Activated CD4-positive, alpha-beta T cell treated with anti-CD3 and anti-CD28 coated beads for 48 hours (primary cell): ENCODE results near the gene GABRG3.

Experiments used
- DNase-seq: peaks from one replicate; pipeline ENCODE4 v3.0.0-alpha.2; 2020

The GABRG3 gene

DNA sequence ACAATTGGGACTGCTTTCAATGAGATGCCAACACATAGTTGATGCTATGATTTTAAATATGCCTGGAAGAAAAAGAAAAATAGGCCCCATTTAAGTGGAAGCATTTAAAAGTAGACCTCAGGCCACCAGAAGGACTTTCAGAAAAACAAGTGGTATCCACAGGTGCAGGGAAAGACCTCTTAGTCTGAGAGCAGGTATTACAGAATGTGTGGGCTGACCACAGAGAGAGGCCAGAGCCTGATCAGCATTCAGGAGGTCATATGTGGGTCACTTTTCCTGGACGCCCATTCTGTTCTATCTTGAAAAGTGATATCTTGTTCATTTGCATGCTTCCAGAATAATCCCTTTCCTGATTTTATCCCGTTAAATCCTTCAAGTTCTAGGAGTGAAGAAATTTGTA is 95.5 kb downstream of the GABRG3 start:
- DNase-seq, result no peak

DNA sequence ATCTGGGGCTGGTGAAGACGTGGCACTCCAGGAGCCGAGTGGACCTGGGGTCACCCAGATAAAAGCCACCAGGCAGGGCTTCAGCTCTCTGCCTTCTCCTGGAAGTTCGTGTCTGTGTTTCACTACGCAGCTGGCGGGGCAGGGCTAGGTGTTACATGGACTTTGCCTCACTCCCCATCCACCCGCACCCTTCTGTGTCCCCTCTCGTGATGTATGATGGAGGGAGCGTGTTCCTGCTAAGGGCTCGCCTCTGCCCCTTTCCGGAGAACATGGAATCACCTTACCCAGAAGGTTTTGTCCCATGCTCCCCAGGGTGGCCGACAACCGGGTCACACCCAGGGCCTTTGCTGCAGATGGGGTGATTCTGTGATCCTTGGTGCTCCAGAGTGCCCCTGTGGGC is 96.2 kb downstream of the GABRG3 start:
- DNase-seq, result no peak

DNA sequence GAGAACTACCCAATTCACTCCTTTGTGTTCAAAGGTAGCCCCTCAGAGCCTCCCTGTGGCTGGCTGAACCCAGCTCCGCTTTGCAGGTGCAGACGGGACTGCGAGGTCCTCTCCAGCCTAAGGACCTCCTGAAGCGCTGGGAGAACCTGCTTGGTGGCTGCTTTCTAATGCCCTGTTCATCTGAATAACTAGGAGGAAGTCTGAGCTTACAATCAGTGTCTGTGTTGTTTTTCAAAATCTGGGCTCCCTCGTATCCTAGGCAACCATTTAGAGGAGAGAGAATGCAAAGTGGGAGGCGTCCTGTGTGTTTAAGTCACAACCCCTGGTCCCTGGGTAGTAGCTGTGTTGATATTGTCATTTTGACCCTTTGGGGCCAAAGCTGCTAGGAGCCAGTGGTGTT is 99.9 kb downstream of the GABRG3 start:
- no peak for DNase-seq

DNA sequence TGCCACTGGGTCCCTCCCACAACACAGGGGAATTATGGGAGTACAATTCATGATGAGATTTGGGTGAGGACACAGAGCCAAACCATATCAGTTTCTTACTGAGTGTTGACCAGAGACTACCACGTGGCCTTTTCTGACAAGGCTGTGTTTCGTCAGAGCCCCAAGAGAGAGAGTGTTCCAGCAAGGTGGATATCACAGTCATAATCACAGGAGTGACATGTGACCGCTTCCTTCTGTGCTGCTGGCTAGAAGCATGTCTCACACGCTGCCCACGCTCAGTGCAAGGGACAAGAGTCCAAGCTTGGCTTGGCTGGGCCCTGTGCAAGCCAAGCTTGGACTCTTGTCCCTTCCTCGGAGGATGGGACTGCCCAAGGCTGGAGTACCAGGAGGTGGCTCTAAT is 103.2 kb downstream of the GABRG3 start:
- DNase-seq, result no peak

DNA sequence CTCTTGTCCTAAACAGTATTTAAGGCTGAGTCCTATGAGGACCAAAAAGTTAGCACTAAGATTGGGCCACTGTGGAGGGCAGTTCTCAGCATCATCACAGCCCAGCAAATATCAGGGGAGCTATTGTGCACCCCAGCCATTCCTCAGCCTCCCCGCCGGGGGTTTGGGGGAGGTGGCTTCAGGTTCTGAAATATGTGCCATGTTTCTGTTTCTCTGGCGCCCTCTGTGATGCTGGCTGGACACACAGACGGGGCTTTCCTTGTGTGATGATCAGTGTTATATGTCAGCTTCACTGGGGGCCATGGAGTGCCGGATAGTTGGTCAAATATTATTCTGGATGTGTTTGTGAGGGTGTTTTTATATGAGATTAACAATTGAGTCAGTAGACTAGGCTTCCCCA is 106.8 kb downstream of the GABRG3 start:
- DNase-seq, result no peak

DNA sequence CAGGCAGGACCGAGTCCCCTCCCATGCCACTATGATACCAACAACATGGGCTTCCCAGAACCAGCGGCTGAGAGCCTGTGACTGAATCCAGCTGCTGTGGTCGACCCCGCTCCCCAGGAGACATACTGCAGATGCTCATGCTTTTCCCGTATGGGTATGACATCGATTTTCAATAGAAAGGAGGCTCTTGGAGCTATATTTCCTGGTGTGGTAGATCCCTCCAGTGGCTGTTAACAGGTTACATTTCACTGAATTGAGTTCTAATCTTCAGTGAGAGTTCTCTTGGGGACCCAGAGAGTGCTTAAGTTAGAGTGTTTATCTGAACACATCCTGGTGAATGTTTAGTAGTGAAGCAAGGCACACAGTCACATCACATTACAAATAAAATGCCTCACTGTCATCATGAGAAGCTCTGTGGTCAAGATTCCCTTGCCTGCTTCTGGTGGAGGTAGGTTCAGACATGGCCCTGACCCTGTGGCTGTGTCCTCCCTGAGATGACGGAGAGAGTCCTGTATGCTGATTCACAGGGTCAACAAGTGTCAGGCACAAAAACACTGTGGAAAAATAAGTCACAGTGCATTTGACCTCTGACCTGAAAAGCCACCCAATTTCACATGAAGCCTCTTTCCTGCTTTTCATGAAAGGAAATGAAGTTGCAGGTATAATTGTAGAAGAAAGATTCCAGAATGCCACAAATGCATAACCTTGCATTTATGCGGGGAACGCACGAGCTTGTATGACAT is 110.9 kb downstream of the GABRG3 start:
- no peak for DNase-seq

DNA sequence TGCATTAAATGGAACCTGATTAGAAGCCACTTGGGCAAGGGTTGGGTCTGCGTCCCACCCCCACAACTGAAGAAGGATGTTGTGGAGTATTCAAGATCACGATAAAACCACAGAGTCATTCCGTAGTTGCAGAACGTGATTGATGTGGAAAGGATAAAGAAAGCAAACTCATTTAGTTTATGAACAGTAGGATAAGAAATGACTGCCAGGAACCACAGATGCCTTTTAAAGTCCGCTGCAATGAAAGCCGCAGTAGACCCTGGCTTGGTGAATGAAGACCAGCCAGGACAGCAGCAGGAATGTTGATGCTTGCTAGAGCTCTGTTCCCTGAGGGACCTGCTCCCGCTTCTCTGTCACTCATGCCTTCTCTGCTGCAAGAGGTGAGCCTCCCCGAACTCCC is 111.5 kb downstream of the GABRG3 start:
- DNase-seq, result no peak

DNA sequence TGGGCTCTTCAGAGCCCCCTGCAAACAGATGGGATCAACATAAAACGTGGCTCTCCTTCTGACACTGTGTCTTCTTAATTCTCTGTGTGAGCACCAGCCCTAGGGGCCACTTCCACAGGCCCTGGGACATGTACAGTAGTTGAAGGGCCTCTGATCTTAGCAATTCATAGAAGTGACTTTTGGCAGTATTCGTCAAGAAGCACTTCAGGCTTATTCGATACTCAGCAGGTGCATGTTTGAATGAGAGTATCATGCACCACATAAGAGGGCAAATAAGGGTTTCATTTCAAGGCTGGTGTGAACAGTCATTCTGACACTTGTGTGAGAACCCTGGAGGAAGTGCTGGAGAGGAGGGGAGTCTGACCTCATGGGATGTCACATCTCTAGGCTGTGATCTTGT is 113.9 kb downstream of the GABRG3 start:
- no peak for DNase-seq

DNA sequence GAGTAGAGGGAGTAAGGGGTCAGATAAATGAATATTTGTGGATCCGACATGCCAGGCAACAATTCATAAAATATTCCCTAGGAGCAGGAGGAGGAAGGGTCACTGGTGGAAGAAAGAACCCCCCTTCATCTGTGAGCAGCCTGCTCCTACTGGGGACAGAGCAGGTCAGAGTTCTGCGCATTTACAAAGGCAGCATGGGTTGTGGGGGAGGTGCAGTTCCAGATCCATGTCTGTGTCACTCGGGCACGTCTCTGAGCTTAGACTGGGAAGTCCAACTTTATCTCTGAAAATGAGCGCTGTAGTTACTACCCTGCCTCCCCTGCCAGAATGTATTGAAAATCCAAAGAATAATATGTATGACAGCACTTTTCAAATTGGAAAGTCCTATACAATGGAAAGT is 115.2 kb downstream of the GABRG3 start:
- DNase-seq, result no peak

DNA sequence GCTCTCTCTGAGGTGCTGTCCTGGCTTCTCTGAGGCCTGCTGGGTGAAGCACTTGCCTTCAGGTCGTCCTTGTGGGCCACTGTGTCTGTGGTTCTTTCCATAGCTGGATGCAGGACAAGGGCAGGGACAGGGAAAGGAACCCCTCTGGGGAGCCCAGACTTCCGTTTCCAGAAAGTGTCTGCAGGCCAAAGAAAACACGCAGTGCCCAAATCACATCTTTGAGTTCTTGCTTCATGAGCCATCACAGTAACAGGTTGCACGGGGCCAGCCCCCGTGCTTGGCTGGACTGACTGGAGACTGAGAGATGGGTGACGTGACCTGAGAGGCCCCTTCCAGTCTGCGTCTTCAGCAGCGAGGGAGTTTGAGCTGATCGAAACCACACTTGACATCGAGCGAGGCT is 115.8 kb downstream of the GABRG3 start:
- DNase-seq, result no peak

DNA sequence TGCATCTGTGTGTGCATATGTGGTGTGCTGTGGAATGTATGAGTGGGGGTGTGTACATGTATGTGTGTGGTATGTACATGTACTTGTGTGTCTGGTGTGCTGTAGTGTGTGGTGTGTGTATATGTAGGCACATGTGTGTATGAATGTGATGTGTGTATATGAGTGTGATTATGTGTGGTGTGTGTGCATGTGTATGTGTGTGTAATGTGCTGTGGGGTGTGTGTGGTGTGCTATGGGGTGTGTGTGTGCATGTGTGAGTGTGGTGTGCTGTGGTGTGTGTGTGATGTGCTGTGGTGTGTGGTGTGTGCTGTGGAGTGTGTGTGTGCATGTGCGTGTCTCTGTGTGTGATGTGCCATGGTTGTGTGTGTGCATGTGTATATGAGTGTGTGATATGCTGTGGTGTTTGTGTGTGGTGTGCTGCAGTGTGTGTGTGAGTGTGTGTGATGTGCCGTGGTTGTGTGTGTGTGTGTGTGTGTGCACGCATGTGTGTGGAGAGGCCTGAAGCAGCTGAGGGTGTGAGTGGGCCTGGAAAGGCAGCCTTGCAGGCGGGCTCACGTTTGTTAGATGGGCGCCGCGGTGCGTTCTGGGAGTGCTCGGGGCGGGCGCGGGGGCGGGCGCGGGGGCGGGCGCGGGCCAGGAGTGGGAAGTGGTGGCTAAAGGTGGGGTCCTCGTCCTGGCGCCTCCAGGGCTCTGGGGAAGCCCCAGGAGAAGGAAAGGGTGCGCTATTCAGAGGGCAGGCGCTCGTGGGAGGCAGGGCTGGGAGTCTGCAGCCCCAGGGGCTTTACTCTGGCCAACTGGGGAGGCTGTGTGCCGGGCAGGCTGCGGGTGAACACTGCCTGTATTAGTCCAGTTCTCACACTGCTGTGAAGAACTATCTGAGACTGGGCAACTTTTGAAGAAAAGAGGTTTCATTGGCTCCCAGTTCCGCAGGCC is 116.9 kb downstream of the GABRG3 start:
- no peak for DNase-seq

DNA sequence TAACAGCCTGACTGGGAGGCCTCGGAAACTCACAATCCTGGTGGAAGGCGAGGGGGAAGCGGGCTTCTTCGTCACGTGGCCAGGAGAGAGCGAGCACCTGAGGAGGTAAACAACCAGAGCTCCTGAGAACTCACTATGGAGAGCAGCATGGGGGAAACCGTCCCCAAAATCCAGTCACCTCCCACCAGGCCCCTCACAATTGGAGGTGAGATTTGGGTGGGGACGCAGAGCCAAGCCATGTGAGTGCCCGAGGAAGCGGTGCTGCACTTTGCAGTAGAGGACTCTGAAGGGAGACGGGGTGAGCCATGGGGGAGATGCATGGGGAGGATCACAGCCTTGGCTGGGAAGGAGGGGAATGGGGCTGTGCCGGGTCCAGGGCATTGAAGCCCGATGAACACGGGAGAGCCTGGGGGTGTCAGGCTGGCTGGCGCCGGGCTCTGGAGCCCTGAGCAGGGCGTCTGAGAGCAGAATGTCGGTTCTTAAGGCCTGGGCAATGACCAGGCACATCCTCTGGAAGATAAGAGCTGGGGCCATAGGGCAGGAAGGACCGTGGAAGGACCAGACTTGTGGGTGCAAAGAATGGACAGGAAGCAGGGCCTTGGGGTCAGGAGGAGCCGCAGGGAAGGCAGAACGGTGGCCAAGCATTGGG is 117.7 kb downstream of the GABRG3 start:
- no peak for DNase-seq

DNA sequence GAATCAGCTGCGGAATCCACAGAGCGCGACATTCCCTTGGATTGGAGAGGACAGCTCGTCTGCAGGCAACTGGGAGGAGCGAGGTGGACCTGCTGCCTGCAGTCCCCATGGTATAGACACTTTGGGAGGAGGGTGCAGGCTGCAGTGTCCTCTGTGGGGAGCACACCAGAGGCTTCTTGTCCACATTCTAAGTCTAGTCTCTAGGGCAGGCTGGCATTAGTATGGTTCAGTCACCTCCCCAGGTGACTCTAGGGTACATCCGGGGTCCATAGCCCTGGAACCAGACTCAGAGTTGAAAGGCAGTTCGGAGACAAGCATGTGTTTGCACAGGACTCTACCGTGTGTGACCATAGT is 118.2 kb downstream of the GABRG3 start:
- DNase-seq, result no peak

DNA sequence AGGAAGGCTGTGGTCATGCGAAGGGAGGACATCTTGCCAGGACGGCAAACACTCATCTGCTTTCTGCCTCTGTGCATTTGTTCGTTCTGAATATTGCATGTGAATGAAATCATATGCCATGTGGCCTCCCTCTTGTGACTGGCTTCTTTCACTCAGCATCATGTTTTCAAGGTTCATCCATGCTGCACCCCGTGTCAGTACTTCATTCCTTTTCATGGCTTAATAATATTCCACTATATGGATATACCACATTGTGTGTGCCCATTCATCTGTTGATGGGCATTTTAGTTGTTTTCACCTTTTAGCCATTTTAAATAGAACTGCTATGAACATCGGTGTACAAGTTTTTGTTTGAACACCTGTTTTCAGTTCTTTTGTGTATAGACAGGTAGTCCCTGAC is 118.7 kb downstream of the GABRG3 start:
- DNase-seq, result no peak

DNA sequence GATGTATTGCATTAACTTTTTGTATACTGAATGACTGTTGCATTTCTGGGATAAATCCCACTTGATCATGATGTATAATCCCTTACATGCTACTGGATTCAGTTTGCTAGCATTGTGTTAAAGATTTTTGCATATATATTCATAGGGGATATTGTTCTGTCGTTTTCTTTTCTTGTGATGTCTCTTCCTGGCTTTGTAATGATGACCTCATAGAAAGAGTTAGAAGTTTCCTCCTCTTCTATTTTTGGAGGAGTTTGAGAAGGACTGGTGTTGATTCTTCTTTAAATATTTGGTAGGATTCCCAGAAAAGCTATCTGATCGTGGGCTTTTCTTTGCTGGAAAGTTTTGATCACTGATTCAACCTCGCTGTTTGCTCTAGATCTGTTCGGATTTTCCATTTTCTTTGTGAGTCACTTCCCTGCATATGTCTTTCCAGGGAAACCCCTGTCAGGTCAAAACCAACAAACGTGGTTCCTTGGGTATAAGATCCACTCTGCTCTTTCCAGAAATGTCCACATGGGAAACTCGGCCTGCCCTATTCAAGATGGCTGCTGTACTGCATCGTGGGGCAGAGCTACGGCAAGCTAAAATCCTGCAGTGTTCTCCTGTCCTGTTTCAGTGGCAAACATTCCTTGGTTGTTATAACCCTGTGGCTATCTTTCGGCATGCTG is 120.4 kb downstream of the GABRG3 start:
- no peak for DNase-seq

DNA sequence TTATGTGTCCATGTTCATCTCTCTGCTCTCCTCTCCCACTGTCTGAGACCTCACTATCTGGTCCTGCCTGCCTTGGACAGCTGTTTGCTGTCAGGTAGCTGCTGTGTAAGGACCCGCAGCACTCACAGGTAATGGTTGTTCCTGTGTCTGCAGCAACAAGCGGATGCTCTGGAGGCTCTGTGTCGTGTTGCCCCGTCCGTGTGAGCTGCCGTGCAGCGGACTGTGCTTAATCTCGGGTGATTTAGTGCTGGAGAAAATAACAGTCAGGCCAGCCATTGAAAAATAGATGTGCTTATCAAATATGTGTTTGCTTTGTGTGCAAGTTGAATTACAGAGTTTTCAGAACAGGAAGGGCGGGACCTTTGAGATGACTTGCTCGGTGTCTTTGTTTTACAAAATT is 121.4 kb downstream of the GABRG3 start:
- DNase-seq, result no peak

DNA sequence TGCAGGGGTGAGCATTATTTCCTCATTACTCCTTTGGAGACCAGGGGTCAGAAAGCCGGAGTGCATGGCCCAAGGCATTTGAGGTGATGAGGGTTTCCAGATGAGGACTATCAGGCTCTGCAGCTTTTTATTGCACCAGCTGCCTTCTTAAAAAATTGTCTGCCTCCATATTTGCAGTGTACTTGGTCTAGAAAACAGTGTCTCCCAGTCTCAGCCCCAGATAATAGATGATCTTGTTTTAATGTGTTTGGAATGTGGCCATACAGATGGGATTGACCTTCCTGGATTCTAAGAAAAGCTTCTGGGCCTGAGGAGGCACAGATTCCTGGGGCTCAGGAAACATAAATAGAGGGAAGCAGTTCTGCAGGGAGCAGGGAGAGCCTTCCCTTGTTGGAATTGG is 123.3 kb downstream of the GABRG3 start:
- no peak for DNase-seq

DNA sequence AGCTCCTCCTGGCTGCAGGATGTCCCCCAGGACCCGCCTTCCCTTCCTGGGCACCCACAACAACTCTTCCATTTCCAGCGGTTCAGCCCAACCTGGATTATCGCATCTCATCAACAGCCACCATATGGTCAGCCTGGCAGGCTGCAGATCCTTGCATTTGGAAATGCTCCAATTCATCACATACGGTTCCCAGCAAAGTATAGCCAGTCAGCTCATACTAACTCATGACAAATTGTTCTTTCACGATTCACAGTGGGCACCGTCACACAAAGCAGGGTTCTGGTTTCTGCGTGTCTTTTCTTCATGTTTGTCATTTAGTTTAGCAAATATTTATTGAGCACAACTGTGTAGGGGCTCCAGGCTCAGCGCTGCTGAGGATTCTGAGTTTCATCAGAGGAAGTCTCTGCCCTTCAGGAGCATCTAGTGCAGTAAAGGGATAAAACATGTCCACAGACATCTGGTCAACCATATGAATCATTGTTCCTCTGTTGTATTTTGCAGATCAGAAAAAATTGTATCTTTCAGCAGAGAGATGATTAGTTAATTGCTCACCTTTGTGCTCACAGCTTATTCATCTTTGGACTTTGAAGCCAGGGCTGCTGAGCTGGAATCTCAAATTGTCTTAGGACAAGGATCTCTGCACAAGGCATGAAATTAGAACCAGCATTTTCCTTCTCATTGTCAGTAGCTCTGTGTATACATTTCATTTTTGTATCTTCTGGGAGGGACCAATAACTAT is 125.1 kb downstream of the GABRG3 start:
- DNase-seq, result no peak

DNA sequence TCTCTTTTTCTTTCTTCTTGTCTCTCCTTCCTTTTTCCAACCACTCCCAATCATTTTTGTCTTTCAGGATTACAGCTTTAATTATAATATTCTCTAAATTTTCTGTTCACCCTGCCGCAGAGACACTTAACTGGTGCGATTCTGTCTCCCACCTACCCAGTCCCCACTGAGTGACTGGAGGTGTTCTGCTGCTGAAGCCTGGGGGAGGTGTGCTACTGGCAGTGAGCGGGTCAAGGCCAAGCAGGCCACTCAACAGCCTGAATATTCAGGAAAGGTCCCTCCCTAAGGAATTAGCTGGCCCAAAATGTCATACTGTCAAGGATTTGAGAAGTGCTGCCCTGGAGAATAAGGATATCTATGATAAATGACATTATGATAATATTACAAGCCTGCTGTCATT is 126.5 kb downstream of the GABRG3 start:
- DNase-seq, result no peak

DNA sequence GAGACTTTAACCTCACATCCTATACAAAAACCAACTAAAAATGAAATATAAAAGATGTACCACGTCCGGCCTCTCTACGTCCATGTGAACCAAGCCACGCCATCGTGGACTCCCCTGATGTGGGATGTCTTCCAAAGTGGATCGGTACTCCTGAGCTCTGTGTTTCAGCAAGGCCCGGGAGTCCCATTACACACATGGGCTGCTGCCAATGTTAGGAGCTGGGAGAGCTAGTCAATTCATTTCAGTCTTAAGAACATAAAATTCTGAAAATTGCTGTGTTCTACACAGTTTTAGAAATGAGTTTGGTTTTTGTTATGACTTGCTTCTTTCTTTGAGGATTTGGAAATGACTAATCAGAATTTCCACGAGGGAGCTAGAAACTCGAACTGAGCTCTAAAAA is 131.0 kb downstream of the GABRG3 start:
- no peak for DNase-seq

DNA sequence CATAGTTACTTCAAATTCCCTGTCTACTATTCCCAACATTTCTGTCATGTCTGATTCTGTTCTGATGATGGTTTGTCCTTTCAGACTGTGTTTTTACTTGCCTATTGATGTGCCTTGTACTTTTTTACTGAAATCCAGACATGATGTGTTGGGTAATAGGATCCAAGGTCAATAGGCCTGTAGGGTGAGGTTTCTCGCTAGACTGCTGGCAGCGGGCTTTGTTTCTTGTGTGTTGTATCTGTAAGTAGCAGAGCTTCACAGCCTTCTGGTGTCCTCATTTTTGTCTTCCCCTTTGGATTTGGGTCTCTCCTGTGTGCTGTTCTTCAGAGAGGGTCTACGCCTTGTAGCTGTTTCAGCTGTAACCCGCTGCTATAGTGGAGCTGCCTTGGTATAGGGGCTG is 140.3 kb downstream of the GABRG3 start:
- no peak for DNase-seq

DNA sequence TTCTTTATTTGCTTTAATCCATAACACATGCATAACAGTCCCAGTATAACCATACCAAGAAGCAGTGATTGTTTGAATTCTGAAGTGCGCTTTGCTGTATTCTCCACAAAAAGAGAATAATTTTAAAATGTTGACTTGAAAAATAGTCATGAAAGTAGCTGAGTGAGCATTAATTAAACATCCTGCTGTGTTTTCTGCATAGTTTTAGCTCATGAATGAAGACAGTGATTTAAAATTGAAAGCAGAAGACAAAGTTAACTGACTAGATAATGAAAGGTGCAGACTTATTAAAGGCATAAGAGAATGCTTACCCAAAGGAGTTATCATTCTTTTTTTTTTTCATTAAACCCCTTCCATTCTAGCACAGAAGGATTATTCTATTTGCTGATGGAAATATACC is 143.5 kb downstream of the GABRG3 start:
- no peak for DNase-seq
